CD14-positive monocyte (primary cell): Measurements from ENCODE around the gene TRIM37. TPM values are rescaled to one million over a fixed set of nuclear protein-coding genes. Genes with fewer than 3 reads are reported as not detected.

Experiments
- DNase-seq, 3 donors: peaks; one replicate each; pipeline ENCODE4 v3.0.0-alpha.2; 2011 to 2022
- H2AFZ ChIP-seq: 2 replicates; pipeline ENCODE4 v1.6.0; 2012; ENCODE audit warnings: mild to moderate bottlenecking, low read depth, low read length, inconsistent platforms; ENCODE audit not compliant: insufficient read depth, poor library complexity, severe bottlenecking
- H3K27ac ChIP-seq, 2 donors: 1 replicate in 1 of 2; 2 replicates in 1 of 2; pipeline ENCODE4 v1.5.1; 2012 to 2013; ENCODE audit warnings: low read length in 2 of 2, control low read depth in 1 of 2, inconsistent platforms in 1 of 2, low read depth in 1 of 2, mild to moderate bottlenecking in 1 of 2
- H3K27me3 ChIP-seq, 2 donors: one replicate each; pipeline versions ENCODE4 v1.6.0 to v1.6.1; 2011 to 2013; ENCODE audit warnings: low read length in 2 of 2; ENCODE audit not compliant: control insufficient read depth in 2 of 2, insufficient read depth in 2 of 2
- H3K36me3 ChIP-seq, 2 donors: replicated peaks in 1 of 2; 1 replicate in 1 of 2; 2 replicates in 1 of 2; pipeline versions ENCODE4 v1.5.1 to v1.6.1; 2012 to 2013; ENCODE audit warnings: low read length in 2 of 2, control low read depth in 1 of 2, inconsistent platforms in 1 of 2, mild to moderate bottlenecking in 1 of 2; ENCODE audit not compliant: insufficient read depth in 2 of 2, control insufficient read depth in 1 of 2
- H3K4me1 ChIP-seq, 2 donors: 1 replicate in 1 of 2; 2 replicates in 1 of 2; pipeline versions ENCODE4 v1.5.1 to v1.6.1; 2012 to 2013; ENCODE audit warnings: low read length in 2 of 2, control low read depth in 1 of 2, inconsistent platforms in 1 of 2, mild to moderate bottlenecking in 1 of 2, moderate library complexity in 1 of 2; ENCODE audit not compliant: insufficient read depth in 2 of 2, control insufficient read depth in 1 of 2
- H3K4me2 ChIP-seq: replicated peaks from 2 replicates; pipeline ENCODE3; 2012; ENCODE audit warnings: low read length, moderate library complexity, mild to moderate bottlenecking; ENCODE audit not compliant: poor library complexity, severe bottlenecking; ENCODE audit errors: extremely low read depth
- H3K4me3 ChIP-seq, 3 experiments: fragments of 200-600 bp in 1 of 3; sonication (generic) in 1 of 3; replicated peaks in 1 of 3; 1 replicate in 2 of 3; 2 replicates in 1 of 3; pipeline ENCODE4 v1.5.1; 2011 to 2013; ENCODE audit warnings: low read length in 3 of 3, mild to moderate bottlenecking in 3 of 3, control low read depth in 2 of 3, low read depth in 2 of 3, inconsistent platforms in 1 of 3, moderate library complexity in 1 of 3
- H3K79me2 ChIP-seq: 2 replicates; pipeline ENCODE4 v1.6.0; 2012; ENCODE audit warnings: mild to moderate bottlenecking, control low read depth, inconsistent platforms, low read length, moderate library complexity; ENCODE audit not compliant: insufficient read depth
- H3K9ac ChIP-seq: 2 replicates; pipeline ENCODE4 v1.6.0; 2017; ENCODE audit warnings: low read length, mild to moderate bottlenecking; ENCODE audit not compliant: insufficient read depth, poor library complexity, severe bottlenecking
- H3K9me3 ChIP-seq, 2 donors: replicated peaks in 1 of 2; 1 replicate in 1 of 2; 2 replicates in 1 of 2; pipeline versions ENCODE4 v1.5.1 to v1.6.1; 2012 to 2013; ENCODE audit warnings: low read length in 2 of 2, control low read depth in 1 of 2; ENCODE audit not compliant: control insufficient read depth in 1 of 2, insufficient read depth in 1 of 2
- H4K20me1 ChIP-seq: 2 replicates; pipeline ENCODE4 v1.6.0; 2012; ENCODE audit warnings: mild to moderate bottlenecking, low read length, control low read depth, moderate library complexity; ENCODE audit not compliant: insufficient read depth
- H3K27ac Mint-ChIP-seq, 7 donors: one replicate each; pipeline ENCODE4 v1.8.0; 2020; ENCODE audit warnings: mild to moderate bottlenecking in 7 of 7, mixed read lengths in 7 of 7, moderate library complexity in 6 of 7, inconsistent platforms in 2 of 7
- H3K27me3 Mint-ChIP-seq, 3 donors: one replicate each; pipeline ENCODE4 v1.8.0; 2021 to 2022; ENCODE audit warnings: low read depth in 3 of 3, mild to moderate bottlenecking in 3 of 3, mixed read lengths in 3 of 3, moderate library complexity in 3 of 3, inconsistent platforms in 1 of 3
- H3K36me3 Mint-ChIP-seq, 2 donors: one replicate each; pipeline ENCODE4 v1.8.0; 2020; ENCODE audit warnings: mixed read lengths in 2 of 2, inconsistent platforms in 1 of 2, mild to moderate bottlenecking in 1 of 2
- H3K4me1 Mint-ChIP-seq: one replicate; pipeline ENCODE4 v1.8.0; 2020; ENCODE audit warnings: mild to moderate bottlenecking, mixed read lengths
- H3K4me3 Mint-ChIP-seq, 2 donors: one replicate each; pipeline ENCODE4 v1.8.0; 2020; ENCODE audit warnings: mild to moderate bottlenecking in 2 of 2, mixed read lengths in 2 of 2, moderate library complexity in 1 of 2
- H3K9me3 Mint-ChIP-seq, 7 donors: one replicate each; pipeline ENCODE4 v1.8.0; 2020 to 2022; ENCODE audit warnings: mixed read lengths in 7 of 7, mild to moderate bottlenecking in 6 of 7, moderate library complexity in 6 of 7, inconsistent platforms in 2 of 7
- WGBS: methylation state at CpG from one replicate; pipeline ENCODE4 v1.1.5; 2013; ENCODE audit warnings: missing lambda C conversion rate; ENCODE audit not compliant: insufficient coverage; 5-methylcytosine and 5-hydroxymethylcytosine counted together
- intact Hi-C, 2 donors: fragments of 100-400 bp; cut with micrococcal nuclease; formaldehyde crosslinking; loops; one replicate each; pipeline versions ENCODE4 v1.15.0 to v1.15.1; 2023
- polyA plus RNA-seq, 3 donors: library from polyadenylated mRNA; depleted of rRNA in 1 of 3; unstranded in 2 of 3; stranded (reverse) in 1 of 3; fragments of 300-500 nt in 2 of 3; fragments of >200 nt in 1 of 3; fragmentation: Illumina TruSeq in 2 of 3; gene quantifications; 1 replicate in 2 of 3; 2 replicates in 1 of 3; pipeline ENCODE4 v1.2.3, GENCODE V29; 2012 to 2021
- TF ChIP-seq, protein P1 (sequence below): fragments of 200-600 bp; IDR thresholded peaks from one replicate; pipeline ENCODE4 v1.8.0; 2022; ENCODE audit warnings: antibody characterized with exemption, mild to moderate bottlenecking

TRIM37 gene
- polyA plus RNA-seq, 3 donors, result 2.7 to 6.1 (median 5.3) TPM

DNA sequence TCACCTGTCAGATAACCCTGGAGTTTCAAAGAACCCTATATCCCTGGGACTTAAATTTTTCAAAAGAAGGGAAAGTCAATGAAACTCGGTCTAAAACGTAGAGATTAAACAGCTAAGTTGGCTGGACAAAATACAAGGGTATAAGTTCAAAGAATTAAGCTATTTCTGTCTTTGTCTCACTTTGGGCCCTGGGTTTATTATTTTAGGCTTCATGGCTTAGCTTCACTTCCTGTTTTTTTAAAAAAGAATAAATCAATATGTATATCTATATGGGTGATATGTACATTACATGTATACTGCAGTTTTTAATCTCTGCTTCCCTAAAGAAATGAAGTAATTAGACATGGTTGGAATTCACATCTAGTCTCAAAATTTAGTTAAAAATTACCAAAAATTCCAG, 132.3 kb downstream of the TRIM37 start:
- Histone ChIP-seq H3K4me3 (no peak overlapping the region), H3K36me3 (no peaks in the 10 kb centered on the region), H3K9me3 (no peaks in the 10 kb centered on the region), H3K4me1 (peaks cover 9 to 11% of the 10 kb centered on the region in 2 donors), H3K27ac (no peak overlapping the region), H2AFZ (no peak overlapping the region), H3K27me3 (no peaks in the 10 kb centered on the region), H3K79me2 (no peaks in the 10 kb centered on the region), H4K20me1 (no peaks in the 10 kb centered on the region), H3K9ac (no peak overlapping the region), H3K4me2 (no peak overlapping the region)
- Mint-ChIP-seq H3K9me3 (no peaks in the 10 kb centered on the region), H3K27me3 (peaks cover 0 to 3% (median 0%) of the 10 kb centered on the region in 3 donors), H3K4me1 (peaks cover 13% of the 10 kb centered on the region), H3K27ac (no peak overlapping the region), H3K36me3 (no peaks in the 10 kb centered on the region), H3K4me3 (no peak overlapping the region)
- DNase-seq, result no peak
- no CpG with 5 or more reads among the region's 2 CpGs for WGBS
- TF ChIP-seq, protein P1, sequence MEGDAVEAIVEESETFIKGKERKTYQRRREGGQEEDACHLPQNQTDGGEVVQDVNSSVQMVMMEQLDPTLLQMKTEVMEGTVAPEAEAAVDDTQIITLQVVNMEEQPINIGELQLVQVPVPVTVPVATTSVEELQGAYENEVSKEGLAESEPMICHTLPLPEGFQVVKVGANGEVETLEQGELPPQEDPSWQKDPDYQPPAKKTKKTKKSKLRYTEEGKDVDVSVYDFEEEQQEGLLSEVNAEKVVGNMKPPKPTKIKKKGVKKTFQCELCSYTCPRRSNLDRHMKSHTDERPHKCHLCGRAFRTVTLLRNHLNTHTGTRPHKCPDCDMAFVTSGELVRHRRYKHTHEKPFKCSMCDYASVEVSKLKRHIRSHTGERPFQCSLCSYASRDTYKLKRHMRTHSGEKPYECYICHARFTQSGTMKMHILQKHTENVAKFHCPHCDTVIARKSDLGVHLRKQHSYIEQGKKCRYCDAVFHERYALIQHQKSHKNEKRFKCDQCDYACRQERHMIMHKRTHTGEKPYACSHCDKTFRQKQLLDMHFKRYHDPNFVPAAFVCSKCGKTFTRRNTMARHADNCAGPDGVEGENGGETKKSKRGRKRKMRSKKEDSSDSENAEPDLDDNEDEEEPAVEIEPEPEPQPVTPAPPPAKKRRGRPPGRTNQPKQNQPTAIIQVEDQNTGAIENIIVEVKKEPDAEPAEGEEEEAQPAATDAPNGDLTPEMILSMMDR, result no peak
- intact Hi-C loops, result no loop called here

DNA sequence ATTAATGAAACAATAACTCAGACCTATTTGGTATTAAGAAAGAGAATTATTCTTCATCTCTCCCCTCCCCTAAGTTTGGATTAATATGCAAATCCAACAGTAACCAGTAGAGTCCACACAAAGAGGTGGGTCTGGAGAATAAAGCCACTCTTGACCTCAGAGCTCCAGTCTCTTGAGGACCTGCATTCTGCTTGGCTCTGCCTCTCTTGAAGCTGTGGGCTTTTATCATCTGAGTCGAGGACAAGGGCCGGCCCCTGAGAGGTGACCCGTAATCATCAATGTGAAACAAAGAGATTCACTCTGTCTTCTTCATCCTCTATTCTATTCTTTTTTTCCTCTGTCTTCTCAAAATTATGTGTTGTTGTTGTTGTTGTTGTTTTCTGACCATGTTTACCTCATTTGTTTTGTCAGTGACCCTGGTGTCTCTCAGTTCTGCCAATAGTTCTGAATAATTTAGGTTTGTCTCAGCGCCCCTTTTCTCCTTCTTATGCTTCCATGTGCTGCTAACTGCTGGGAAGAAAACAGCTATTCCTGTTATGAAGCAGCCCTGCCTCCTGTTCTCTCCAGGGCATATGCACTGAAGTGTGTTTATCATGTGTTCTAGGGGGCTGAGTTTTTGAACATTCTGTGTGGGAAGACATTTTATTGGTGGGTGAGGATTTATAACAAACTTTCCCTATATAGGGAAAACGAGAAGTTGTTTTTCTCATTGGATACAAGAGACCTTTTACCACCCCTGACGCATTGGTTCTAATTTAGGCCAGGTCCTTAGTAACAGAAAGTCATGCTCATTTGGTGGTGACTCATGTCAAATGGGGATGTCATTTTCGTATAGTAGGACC, 135.8 kb downstream of the TRIM37 start:
- H3K4me3 ChIP-seq, result no peak overlapping the region
- peaks cover 3 to 5% of the 10 kb centered on the region in 2 donors for H3K4me1 ChIP-seq
- H3K9me3 Mint-ChIP-seq, result no peaks in the 10 kb centered on the region
- no peak overlapping the region for H2AFZ ChIP-seq
- 100% methylated on average over 1 of the region's 7 CpGs for WGBS
- no peaks in the 10 kb centered on the region for H3K36me3 Mint-ChIP-seq
- no peak overlapping the region for H3K4me3 Mint-ChIP-seq
- no peak overlapping the region for H3K4me2 ChIP-seq
- H3K36me3 ChIP-seq, result no peaks in the 10 kb centered on the region
- no peaks in the 10 kb centered on the region for H4K20me1 ChIP-seq
- H3K79me2 ChIP-seq, result no peaks in the 10 kb centered on the region
- peaks cover 0 to 2% (median 0%) of the 10 kb centered on the region in 3 donors for H3K27me3 Mint-ChIP-seq
- peaks cover 9% of the 10 kb centered on the region for H3K4me1 Mint-ChIP-seq
- no peaks in the 10 kb centered on the region for H3K9me3 ChIP-seq
- TF ChIP-seq, protein P1, result no peak
- H3K27ac Mint-ChIP-seq, result peak overlapping the region in 3 of 7 donors; percentile 2 to 41 (median 7)
- no peak overlapping the region for H3K27ac ChIP-seq
- H3K27me3 ChIP-seq, result no peaks in the 10 kb centered on the region
- intact Hi-C loops, result no loop called here
- peak; percentile 29 to 64 (median 39) for DNase-seq
- H3K9ac ChIP-seq, result no peak overlapping the region
